PC-3 (cell line): ENCODE measurements around the gene HAP1. TPM values are rescaled to one million over a fixed set of nuclear protein-coding genes. Genes with fewer than 3 reads are reported as not detected.

Source experiments
- ATAC-seq: fragments of 200-7000 bp; cut with Tn5 transposase; 2 replicates; pipeline ENCODE4 v1.9.1; 2020; ENCODE audit warnings: mild to moderate bottlenecking, moderate library complexity
- BruUV-seq: library from RNA; stranded (reverse); fragments of 400-500 nt; replicated peaks from 2 replicates; lab custom pipeline; 2021; lab: Mats Ljungman, UMichigan
- CTCF ChIA-PET: fragments of 300-600 bp; sonication (Branson Sonifier 250); formaldehyde crosslinking; loops from one replicate; lab custom pipeline; 2022; ENCODE audit warnings: antibody characterized with exemption; lab: Charles Lee
- POLR2A ChIA-PET: fragments of 300-600 bp; sonication (Branson Sonifier 250); formaldehyde crosslinking; loops from one replicate; lab custom pipeline; 2022; ENCODE audit warnings: antibody characterized with exemption; ENCODE audit not compliant: unreplicated experiment; lab: Charles Lee
- DNase-seq: peaks from one replicate; pipeline ENCODE4 v3.0.0-alpha.2; 2015
- H2AFZ ChIP-seq: fragments of 300-600 bp; sonication (generic); 2 replicates; pipeline ENCODE4 v1.6.0; 2016; ENCODE audit warnings: antibody characterized with exemption, low read length
- H3F3A ChIP-seq: fragments of 300-600 bp; sonication (generic); one replicate; pipeline ENCODE4 v1.6.0; 2017; ENCODE audit warnings: antibody characterized with exemption, low read length, control low read depth, mild to moderate bottlenecking; ENCODE audit not compliant: unreplicated experiment
- H3K27ac ChIP-seq: fragments of 300-600 bp; sonication (generic); 2 replicates; pipeline ENCODE4 v1.5.1; 2016; ENCODE audit warnings: mild to moderate bottlenecking, low read length
- H3K27me3 ChIP-seq: fragments of 300-600 bp; sonication (generic); 2 replicates; pipeline ENCODE4 v1.6.1; 2016; ENCODE audit warnings: low read length, mixed read lengths
- H3K36me3 ChIP-seq: fragments of 300-600 bp; sonication (generic); 2 replicates; pipeline ENCODE4 v1.6.1; 2016; ENCODE audit warnings: low read depth, mixed run types, low read length, mixed read lengths
- H3K4me1 ChIP-seq: fragments of 300-600 bp; sonication (generic); 2 replicates; pipeline ENCODE4 v1.5.1; 2016; ENCODE audit warnings: low read length; ENCODE audit not compliant: insufficient read depth
- H3K4me2 ChIP-seq: fragments of 300-600 bp; sonication (generic); 2 replicates; pipeline ENCODE4 v1.6.0; 2016; ENCODE audit warnings: low read length
- H3K4me3 ChIP-seq: fragments of 300-600 bp; sonication (generic); 2 replicates; pipeline ENCODE4 v1.5.1; 2016; ENCODE audit warnings: mild to moderate bottlenecking, low read length, mixed read lengths
- H3K79me2 ChIP-seq: fragments of 300-600 bp; sonication (generic); 2 replicates; pipeline ENCODE4 v1.6.1; 2017; ENCODE audit warnings: low read length, mixed read lengths
- H3K9ac ChIP-seq: fragments of 300-600 bp; sonication (generic); 2 replicates; pipeline ENCODE4 v1.6.0; 2016; ENCODE audit warnings: mild to moderate bottlenecking, low read length
- H3K9me2 ChIP-seq: fragments of 300-600 bp; sonication (generic); replicated peaks from 2 replicates; pipeline ENCODE4 v1.6.1; 2016; ENCODE audit warnings: mixed run types, low read length, mixed read lengths
- H3K9me3 ChIP-seq: fragments of 300-600 bp; sonication (generic); 2 replicates; pipeline ENCODE4 v1.6.1; 2016; ENCODE audit warnings: low read length, mixed read lengths
- H4K20me1 ChIP-seq: fragments of 300-600 bp; sonication (generic); 2 replicates; pipeline ENCODE4 v1.6.1; 2016; ENCODE audit warnings: low read length, mixed read lengths
- EZH2 ChIP-seq: fragments of 300-600 bp; sonication (generic); IDR thresholded peaks from one replicate; pipeline ENCODE4 v1.6.1; 2017; ENCODE audit warnings: antibody characterized with exemption, mild to moderate bottlenecking, low read length; ENCODE audit not compliant: unreplicated experiment
- EZH2phosphoT487 ChIP-seq: fragments of 300-600 bp; sonication (generic); IDR thresholded peaks from 2 replicates; pipeline ENCODE4 v1.6.1; 2018; ENCODE audit warnings: mild to moderate bottlenecking, antibody characterized with exemption, low read length, borderline replicate concordance
- intact Hi-C: fragments of 100-400 bp; cut with micrococcal nuclease; formaldehyde crosslinking; loops from 2 replicates; pipeline ENCODE4 v1.9.0; 2023
- total RNA-seq: library from RNA; depleted of rRNA; stranded (reverse); fragments of >200 nt; gene quantifications from 2 replicates; pipeline ENCODE4 v1.2.3, GENCODE V29; 2014
- TF ChIP-seq, protein P1 (sequence below): fragments of 300-600 bp; sonication (generic); conservative IDR thresholded peaks from 2 replicates; pipeline ENCODE4 v1.5.1; 2017; ENCODE audit warnings: antibody characterized with exemption, low read depth, mild to moderate bottlenecking, low read length

The HAP1 gene
- total RNA-seq, 1 experiment from 2014 or later, result 1.2 TPM

- no peak overlapping the region for H2AFZ ChIP-seq
- TF ChIP-seq, protein P1, sequence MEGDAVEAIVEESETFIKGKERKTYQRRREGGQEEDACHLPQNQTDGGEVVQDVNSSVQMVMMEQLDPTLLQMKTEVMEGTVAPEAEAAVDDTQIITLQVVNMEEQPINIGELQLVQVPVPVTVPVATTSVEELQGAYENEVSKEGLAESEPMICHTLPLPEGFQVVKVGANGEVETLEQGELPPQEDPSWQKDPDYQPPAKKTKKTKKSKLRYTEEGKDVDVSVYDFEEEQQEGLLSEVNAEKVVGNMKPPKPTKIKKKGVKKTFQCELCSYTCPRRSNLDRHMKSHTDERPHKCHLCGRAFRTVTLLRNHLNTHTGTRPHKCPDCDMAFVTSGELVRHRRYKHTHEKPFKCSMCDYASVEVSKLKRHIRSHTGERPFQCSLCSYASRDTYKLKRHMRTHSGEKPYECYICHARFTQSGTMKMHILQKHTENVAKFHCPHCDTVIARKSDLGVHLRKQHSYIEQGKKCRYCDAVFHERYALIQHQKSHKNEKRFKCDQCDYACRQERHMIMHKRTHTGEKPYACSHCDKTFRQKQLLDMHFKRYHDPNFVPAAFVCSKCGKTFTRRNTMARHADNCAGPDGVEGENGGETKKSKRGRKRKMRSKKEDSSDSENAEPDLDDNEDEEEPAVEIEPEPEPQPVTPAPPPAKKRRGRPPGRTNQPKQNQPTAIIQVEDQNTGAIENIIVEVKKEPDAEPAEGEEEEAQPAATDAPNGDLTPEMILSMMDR, result no peak
- TF ChIP-seq EZH2 (no peak), EZH2phosphoT487 (no peak)
- no TSS peak for BruUV-seq
- H3K79me2 ChIP-seq, result peaks cover 64% of the 10 kb centered on the region
- intact Hi-C loops, result no loop called here
- POLR2A ChIA-PET, result no interaction called here
- no peaks in the 10 kb centered on the region for H3K9me3 ChIP-seq
- no peak overlapping the region for H3K27ac ChIP-seq
- no peaks in the 10 kb centered on the region for H3K27me3 ChIP-seq
- peaks cover 32% of the 10 kb centered on the region for H3K4me1 ChIP-seq
- ATAC-seq (no peak), DNase-seq (no peak)
- no peaks in the 10 kb centered on the region for H3F3A ChIP-seq
- no peak overlapping the region for H3K4me3 ChIP-seq
- CTCF ChIA-PET, result interaction anchor here (1.0 kb wide), 1 partner anchor 20 kb away, joined by 3 read pairs; no protein-coding TSS in a partner anchor
- H3K9me2 ChIP-seq, result no peaks in the 10 kb centered on the region
- no peak overlapping the region for H3K9ac ChIP-seq
- H4K20me1 ChIP-seq, result peaks cover 47% of the 10 kb centered on the region
- H3K36me3 ChIP-seq, result no peaks in the 10 kb centered on the region; the same call in 1 of the 2 replicates
- no peak overlapping the region for H3K4me2 ChIP-seq
These were observed 47.1 kb upstream of the HAP1 start for GRCh38 chr17:41781404-41782110.

DNA sequence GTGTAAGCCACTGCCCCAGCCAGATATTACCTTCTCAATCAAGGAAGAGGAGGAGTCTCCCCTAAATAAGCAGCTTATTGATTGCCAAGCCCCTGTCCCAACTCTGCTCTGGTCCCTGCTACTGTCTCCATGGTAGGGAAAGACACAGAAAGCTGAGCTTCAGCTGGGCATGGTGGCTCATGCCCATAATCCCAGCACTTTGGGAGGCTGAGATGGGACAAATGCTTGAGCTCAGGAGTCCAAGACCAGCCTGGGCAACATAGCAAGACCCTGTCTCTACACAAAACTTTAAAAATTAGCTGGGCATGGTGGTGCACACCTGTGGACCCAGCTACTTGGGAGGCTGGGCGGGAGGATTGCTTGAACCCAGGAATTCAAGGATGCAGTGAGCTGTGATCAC is 45.5 kb upstream of the HAP1 start:
- no peaks in the 10 kb centered on the region; the same call in 1 of the 2 replicates for H3K36me3 ChIP-seq
- no peaks in the 10 kb centered on the region for H3K9me3 ChIP-seq
- intact Hi-C loops, result no loop called here
- CTCF ChIA-PET, result no interaction called here
- no peaks in the 10 kb centered on the region for H3F3A ChIP-seq
- H3K27ac ChIP-seq, result no peak overlapping the region
- TF ChIP-seq, protein P1, result no peak
- TF ChIP-seq EZH2phosphoT487 (no peak), EZH2 (no peak)
- H3K9ac ChIP-seq, result no peak overlapping the region
- no peak for ATAC-seq
- H2AFZ ChIP-seq, result no peak overlapping the region
- H4K20me1 ChIP-seq, result peaks cover 41% of the 10 kb centered on the region
- POLR2A ChIA-PET, result no interaction called here
- BruUV-seq, result no TSS peak
- no peaks in the 10 kb centered on the region for H3K9me2 ChIP-seq
- no peak overlapping the region for H3K4me3 ChIP-seq
- H3K79me2 ChIP-seq, result peaks cover 68% of the 10 kb centered on the region
- peaks cover 44% of the 10 kb centered on the region for H3K4me1 ChIP-seq
- no peak for DNase-seq
- no peaks in the 10 kb centered on the region for H3K27me3 ChIP-seq
- H3K4me2 ChIP-seq, result no peak overlapping the region
